Vagina (tissue), 2 donors: ENCODE measurements around the gene ADCY5.

Source experiments
- CTCF ChIP-seq, 3 experiments: fragments of 450-650 bp in 2 of 3; fragments of 200-600 bp in 1 of 3; sonication (generic) in 1 of 3; IDR thresholded peaks; one replicate each; pipeline ENCODE4 v1.5.1; 2017 to 2019; ENCODE audit warnings: antibody characterized with exemption in 3 of 3, mild to moderate bottlenecking in 2 of 3, moderate library complexity in 2 of 3
- POLR2A ChIP-seq, 2 donors: fragments of 450-650 bp; IDR thresholded peaks; one replicate each; pipeline ENCODE4 v1.6.1; 2017; ENCODE audit warnings: antibody characterized with exemption in 2 of 2, mild to moderate bottlenecking in 2 of 2, moderate library complexity in 2 of 2
- POLR2AphosphoS5 ChIP-seq, 2 donors: sonication (generic); formaldehyde crosslinking; IDR thresholded peaks; one replicate each; pipeline ENCODE4 v1.9.0; 2017; ENCODE audit warnings: antibody characterized with exemption in 2 of 2, mild to moderate bottlenecking in 2 of 2, low read depth in 1 of 2; ENCODE audit not compliant: insufficient read depth in 1 of 2

GRCh38 chr3:123392368-123392767, 56.5 kb downstream of the ADCY5 start:
- TF ChIP-seq CTCF (IDR thresholded peaks at IDR 0.05) = no peak
- TF ChIP-seq POLR2A (IDR thresholded peaks at IDR 0.05) = no peak
- TF ChIP-seq POLR2AphosphoS5 (IDR thresholded peaks at IDR 0.05; ENCODE audit: insufficient read depth in 1 of 2, low read depth in 1 of 2) = no peak
